HG03159 (cell line): ENCODE measurements around the gene TFE3.

Experiments
- ATAC-seq: cut with Tn5 transposase; IDR thresholded peaks from one replicate; pipeline ENCODE4 v1.9.1; 2021; ENCODE audit warnings: mild to moderate bottlenecking, moderate library complexity; ENCODE audit not compliant: unreplicated experiment

The TFE3 gene

DNA sequence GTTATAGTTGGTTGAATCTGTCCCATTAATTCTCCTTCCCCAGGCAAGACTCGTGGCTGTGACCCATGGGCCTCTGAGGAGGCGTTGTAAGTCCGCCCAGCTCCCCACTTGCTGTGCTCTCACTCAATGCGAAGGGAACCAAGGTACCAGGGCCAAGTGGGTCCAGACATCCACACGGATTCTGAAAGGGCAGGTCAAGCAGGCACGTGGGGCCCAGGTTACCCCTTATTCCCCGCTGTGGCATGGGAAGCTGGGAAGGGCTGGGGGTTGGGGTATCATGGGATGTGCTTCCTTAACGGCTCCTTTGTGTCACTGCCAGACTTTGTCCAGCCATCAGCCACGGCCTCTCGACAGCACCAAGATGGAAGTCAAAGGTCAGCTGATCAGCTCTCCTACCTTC is 18.8 kb upstream of the TFE3 start:
- no peak for ATAC-seq

GRCh38 chrX:49061490-49061889 is 18.3 kb upstream of the TFE3 start:
- ATAC-seq, result no peak

- no peak for ATAC-seq
These were observed 17.8 kb upstream of the TFE3 start for GRCh38 chrX:49060914-49061313.

DNA sequence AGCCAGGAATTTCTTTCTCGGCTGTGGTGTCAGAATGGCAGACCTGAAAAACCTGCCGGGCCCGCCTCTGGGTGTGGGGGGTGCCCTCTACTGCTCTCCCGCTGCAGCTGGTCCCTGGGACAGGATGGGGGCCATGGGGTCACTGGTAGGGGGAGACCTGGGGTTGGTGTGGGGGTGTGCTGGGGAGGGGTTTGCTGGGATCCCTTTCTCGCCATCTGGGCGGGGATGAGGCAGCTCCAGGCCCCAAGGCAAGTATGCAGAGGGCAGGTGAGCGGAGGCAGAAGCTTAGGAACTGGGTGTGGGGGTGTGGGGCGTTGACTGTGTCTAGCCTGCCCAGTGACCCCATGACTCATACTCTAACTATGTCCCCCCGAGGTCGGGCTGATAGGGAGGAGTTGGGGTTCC is 16.5 kb upstream of the TFE3 start:
- no peak for ATAC-seq

GRCh38 chrX:49059201-49059600 is 16.0 kb upstream of the TFE3 start:
- ATAC-seq, result no peak

DNA sequence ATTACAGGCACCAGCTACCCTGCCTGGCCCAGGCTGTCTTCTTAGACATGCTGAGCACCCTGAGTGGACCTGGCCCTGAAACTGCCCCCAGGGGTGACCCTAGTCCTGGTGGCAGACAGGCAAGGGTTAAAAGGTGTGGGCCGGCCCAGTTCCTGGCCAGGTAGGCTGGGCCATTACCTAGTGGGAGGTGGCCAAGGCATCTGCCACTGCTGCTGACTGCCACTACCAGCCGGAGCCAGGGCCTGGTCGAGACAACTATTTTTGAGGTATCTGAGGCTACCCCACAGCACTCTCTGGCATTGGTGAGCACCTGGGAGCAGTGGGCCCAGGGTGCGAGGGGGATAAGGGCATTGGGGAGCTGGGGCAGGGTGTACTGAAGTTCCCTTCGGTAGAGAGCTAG is 15.6 kb upstream of the TFE3 start, which contains the start of gene CCDC120:
Gene CCDC120 (plus strand): TSS at position 206 of the 400 bp plus-strand sequence. CDS start 3,043 bp downstream, outside the sequence.
- no peak for ATAC-seq

GRCh38 chrX:49054073-49054762 is 11.1 kb upstream of the TFE3 start:
- no peak for ATAC-seq

- no peak for ATAC-seq
These were observed 10.3 kb upstream of the TFE3 start for GRCh38 chrX:49053223-49054072.

GRCh38 chrX:49043987-49044281 is 777 bp upstream of the TFE3 start:
- ATAC-seq, result no peak

DNA sequence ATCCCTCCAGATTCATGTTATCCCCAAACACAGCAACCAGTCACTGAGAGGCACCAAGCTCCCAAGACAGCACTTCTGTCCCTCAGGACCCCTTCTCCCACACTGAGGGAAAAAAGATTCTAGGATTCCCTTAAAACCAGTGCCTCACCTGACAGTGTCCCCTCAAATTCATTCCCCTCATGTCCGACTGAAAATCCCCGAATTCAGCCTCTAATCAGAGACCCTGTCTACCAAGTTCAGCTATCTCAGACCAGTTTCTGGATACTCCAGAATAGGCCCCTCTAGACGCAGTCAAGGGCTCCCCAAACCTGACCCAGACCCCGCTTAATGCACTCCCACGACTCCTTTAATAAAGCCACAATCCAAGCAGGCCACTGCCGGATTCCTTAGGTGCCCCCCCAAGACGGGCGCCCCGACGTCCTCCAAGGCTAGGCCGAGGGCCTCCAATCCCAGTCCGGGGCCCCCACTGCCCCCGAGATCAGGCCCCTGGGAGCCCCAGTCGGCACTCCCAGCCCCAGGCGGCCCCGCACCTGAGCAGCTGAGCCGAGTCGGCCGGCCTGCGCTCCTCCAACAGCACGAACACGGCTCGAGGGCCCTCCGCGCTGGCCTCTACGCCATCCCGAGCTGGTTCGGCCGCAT is 457 bp downstream of the TFE3 start:
- ATAC-seq, result no peak

DNA sequence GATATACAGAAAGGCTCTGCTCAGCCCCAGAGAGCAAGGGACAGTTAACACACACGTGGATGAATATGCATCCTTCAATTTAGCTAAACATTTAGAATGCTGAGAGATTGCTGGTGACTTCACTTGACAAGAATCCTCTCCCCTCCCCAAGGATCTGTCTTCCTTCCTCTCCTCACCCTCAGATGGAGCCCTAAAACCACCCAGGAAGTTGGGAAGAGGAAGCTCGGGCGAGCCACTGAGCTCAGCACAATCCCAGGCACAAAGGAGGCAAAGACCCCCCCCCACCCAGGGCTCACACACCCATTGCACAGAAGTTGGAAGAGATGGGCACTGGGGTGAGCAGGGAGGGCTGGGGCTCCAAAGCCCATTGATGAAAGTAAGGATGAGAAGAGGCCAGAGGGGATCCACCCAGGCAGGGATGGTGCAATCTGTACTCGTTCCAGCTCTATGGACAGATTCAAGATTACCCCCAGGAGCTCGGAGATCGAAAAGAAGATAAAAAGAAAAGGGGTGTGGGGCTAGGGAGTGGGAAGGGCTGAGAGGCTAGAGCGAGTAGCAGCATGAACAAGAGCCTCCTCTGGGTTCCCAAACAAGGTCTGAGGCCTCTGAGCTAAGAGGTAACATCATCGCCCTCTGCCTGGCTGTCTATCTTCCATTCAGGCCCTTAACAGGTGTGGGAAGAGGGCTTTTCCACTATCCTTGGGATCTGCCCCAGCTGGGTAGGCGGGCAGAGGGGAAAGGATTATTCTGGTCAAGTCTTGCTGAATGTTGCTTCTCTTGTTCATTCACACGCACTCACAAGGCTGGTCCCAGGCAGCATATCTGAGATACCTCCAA is 1.2 kb downstream of the TFE3 start:
- no peak for ATAC-seq

- ATAC-seq, result no peak
These were observed 2.7 kb downstream of the TFE3 start for GRCh38 chrX:49040376-49040955.

DNA sequence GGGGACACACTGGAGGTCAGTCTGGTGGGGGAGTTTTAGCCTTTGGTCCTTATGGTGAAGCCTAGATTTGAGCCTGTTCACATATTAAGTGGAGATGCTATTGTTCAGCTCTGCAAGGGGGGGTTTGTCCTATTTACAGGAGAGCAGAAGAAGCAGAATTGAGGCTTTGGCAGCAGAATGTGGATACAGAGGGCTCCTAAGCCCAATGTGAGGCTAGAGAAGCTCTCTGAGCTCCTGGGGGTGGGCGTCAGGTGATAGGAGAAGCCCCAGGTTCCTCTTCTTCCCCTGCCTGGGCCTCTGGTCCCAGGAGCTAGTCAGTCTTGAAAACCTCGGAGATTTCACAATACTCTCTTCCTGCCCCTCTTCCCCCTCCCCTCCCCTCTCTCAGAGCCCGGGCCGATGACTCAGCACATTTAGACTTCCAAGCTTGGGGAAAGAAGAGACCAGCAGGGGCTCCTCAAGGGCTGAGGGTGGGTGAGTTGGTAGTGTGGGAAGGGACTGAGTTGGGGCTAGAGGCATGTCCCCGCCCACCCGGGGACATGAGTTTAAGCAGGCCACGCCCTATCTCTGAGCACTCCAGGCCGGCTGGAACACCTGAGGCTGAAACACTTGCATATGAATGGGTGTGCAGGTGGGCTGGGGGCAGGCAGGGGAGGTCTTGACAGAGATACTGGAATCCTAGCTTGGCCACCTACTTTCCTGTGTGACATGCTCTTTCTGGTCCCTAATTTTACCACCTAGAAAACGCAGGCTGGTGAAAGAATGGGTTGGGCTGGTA is 3.4 kb downstream of the TFE3 start:
- ATAC-seq, result no peak

GRCh38 chrX:49037883-49038475 is 5.2 kb downstream of the TFE3 start:
- ATAC-seq, result no peak

DNA sequence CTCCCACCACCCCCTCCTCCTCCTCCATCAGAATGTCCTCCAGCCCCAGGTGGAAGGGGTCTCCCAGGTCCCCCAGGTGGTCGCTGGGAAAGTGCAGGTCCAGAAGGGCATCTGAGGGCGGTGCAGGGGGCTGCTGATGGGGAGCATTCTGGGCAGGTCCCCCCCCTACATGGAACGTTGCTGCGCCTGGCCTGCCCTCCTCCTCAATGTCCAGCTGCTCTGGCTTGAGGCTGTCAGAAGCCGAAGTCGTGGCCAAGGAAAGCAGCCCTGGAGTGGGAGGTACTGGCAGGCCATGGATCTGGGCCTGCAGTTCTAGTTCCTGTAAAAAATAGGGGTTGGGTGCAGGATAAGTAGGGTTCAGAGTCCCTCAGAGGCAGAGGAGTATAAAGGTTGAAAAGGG is 12.9 kb downstream of the TFE3 start:
- no peak for ATAC-seq

DNA sequence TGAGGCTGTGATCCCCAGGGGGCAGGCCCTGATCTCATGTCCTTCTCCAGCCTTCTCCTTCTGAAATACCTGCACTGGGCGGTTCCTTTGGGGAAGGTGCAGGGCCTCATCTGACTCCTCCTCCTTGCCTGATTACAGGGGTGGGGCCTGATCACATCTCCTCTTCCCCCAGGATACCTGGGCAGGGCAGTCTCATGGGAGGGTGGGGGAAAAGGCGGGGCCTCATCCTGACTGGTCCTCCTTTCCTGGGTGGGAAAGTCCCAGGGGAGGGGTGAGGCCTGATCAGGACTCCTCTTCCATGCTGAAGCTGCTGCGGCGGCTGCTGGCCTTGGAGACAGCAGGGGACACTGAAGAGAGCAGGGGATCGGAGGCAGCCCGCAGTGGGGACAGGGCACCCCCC is 13.3 kb downstream of the TFE3 start:
- ATAC-seq, result no peak

- no peak for ATAC-seq
These were observed 23.4 kb downstream of the TFE3 start for GRCh38 chrX:49019599-49020249.

DNA sequence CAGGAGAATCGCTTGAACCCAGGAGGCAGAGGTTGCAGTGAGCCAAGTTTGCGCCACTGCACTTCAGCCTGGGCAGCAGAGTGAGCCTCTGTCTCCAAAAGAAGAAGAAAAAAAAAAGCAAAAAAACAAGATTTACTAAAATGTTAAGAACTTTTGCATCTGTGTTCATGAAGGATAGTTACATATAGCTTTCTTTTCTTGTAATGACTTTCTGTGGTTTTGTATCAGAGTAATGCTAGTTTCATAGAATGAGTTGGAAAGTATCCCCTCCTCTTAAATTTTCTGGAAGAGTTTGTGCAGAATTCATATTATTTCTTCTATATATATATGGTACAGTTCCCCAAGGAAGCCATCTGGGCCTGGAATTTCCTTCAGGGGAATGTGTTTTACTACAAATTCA is 24.1 kb downstream of the TFE3 start:
- no peak for ATAC-seq

- no peak for ATAC-seq
These were observed 39.5 kb downstream of the TFE3 start for GRCh38 chrX:49003696-49004095.
